Kidney epithelial cell (primary cell): ENCODE data around the gene LARGE2. TPM values are rescaled to one million over a fixed set of nuclear protein-coding genes. Genes with fewer than 3 reads are reported as not detected.

ENCODE experiments used
- DNase-seq: peaks from one replicate; pipeline ENCODE4 v3.0.0-alpha.2; 2010; ENCODE audit warnings: low read depth
- H3K27me3 ChIP-seq: 2 replicates; pipeline ENCODE4 v1.6.0; 2011; ENCODE audit warnings: low read length; ENCODE audit not compliant: control insufficient read depth, insufficient read depth
- H3K36me3 ChIP-seq: 2 replicates; pipeline ENCODE4 v1.5.1; 2011; ENCODE audit warnings: low read length; ENCODE audit not compliant: control insufficient read depth, insufficient read depth
- H3K4me3 ChIP-seq: 2 replicates; pipeline ENCODE4 v1.5.1; 2011; ENCODE audit warnings: low read depth, mild to moderate bottlenecking, control low read depth, low read length
- CTCF ChIP-seq: IDR thresholded peaks from 2 replicates; pipeline ENCODE4 v1.5.1; 2011; ENCODE audit warnings: mild to moderate bottlenecking, moderate library complexity, low read length, control low read depth, inconsistent platforms; ENCODE audit not compliant: insufficient read depth, poor library complexity, severe bottlenecking
- total RNA-seq: library from RNA; depleted of rRNA; stranded (reverse); fragments of >200 nt; gene quantifications from 2 replicates; pipeline ENCODE4 v1.2.3, GENCODE V29; 2015

Gene LARGE2
- total RNA-seq, 1 donor from 2014 or later, result 10.9 TPM

DNA sequence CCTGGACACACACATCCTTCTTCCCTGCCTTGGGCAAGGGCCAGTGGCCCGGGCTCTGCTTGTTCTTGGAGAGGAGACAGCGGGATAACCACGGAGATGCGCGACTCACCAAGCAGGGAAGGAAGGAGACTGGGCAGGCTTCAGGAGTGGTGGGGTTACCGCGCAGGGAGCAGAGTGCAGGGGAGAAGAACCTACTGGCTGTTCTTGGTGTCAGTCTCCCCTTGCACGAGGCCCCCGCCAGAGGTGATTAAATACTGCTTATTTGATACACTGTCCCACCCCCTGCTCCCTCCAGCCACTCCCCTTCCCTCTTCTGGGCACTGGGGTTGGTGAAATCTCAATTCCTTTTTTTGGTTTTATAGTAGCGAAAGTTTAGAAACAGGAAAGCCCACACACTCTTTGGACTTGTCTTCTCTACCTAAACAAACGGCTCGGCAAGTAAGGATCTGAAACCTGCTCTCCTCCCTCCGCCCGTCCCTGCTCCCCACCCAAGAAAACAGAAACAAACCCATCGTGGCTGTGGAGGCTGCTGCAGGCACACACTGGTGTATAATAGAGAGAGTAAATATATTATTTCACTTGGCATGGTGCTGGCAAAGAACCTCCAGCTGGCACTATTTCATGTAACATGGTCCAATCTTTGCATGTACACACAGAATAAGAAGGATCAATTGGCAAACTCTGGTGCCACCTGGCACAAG, 10.8 kb downstream of the LARGE2 start:
- DNase-seq, result no peak
- Histone ChIP-seq H3K27me3 (no peaks in the 10 kb centered on the region), H3K4me3 (no peak overlapping the region), H3K36me3 (no peaks in the 10 kb centered on the region)
- no peak for TF ChIP-seq CTCF

GRCh38 chr11:45933846-45934579, 11.6 kb downstream of the LARGE2 start:
- no peak for DNase-seq
- H3K27me3 ChIP-seq, result no peaks in the 10 kb centered on the region
- no peaks in the 10 kb centered on the region for H3K36me3 ChIP-seq
- no peak overlapping the region for H3K4me3 ChIP-seq
- TF ChIP-seq CTCF, result no peak

DNA sequence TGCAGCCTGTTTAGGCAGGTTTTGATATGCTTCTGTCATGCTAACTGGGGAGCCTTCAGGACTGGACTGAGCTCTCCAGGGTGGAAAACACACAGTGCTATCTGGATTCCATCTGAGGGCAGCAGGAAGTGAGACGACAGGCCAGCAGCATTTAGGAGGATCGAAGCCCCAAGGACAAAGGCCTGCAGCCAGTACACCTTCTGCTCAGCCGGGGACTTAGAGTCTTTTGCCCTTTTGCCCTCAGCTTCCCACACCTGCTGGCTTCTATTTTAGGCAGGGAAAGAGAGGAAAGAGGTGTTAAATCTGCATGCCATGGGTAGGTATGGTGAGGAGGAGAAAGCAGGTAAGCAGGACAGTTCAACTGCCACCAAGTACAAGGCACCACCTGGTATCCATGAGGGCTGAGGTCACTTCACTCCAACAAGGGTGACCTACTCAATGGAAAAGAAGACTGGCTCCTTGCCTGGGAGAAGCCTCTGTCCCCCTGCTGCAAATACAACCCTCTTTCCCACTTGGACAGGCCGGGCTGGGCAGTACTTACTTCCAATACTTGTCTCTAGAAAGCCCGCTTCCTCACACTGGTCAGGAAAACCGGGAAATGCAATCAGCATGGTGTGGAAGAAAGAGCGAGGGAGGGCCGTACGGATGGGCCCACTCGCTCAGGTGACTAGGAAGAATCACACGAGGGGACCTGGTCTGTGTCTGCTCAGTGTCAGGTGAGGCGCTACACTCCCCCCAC, 12.3 kb downstream of the LARGE2 start:
- H3K36me3 ChIP-seq, result no peaks in the 10 kb centered on the region
- no peaks in the 10 kb centered on the region for H3K27me3 ChIP-seq
- DNase-seq, result no peak
- H3K4me3 ChIP-seq, result no peak overlapping the region
- no peak for TF ChIP-seq CTCF

DNA sequence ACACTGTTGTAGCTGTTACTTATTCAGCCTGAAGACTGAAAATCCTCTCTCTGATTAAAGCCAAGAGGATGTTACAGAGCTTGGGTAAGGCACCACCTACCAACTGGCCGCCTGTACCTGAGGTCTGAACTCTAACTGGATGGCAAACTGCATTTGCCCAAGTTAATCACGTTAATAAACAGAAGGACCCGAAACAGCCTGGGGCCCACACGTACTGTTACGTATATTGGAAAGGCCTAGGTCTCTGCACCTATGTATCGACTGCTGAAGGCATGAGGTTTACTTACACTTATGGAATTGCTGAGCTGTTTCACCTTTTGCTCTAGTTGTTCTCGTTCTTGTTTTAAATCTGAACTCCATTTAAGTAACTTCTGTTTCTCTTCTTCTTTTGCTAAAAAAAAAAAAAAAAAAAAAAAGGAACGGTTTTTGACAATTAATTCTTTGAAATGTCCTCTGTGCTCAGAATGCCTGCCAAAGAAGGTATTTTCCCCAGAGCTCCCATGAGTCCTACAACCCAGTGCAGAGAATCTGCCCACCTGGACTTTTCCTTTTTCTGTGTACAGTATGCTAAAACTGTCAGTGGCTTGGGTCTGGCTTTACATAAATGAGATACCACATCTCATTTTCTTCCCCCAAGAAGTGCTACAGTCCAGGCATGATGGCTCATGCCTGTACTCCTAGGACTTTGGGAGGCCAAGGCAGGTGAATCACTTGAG, 13.1 kb downstream of the LARGE2 start:
- no peak overlapping the region for H3K4me3 ChIP-seq
- H3K36me3 ChIP-seq, result no peaks in the 10 kb centered on the region
- TF ChIP-seq CTCF, result no peak
- no peaks in the 10 kb centered on the region for H3K27me3 ChIP-seq
- DNase-seq, result no peak

- Histone ChIP-seq H3K27me3 (no peaks in the 10 kb centered on the region), H3K36me3 (no peaks in the 10 kb centered on the region), H3K4me3 (no peak overlapping the region)
- TF ChIP-seq CTCF, result no peak
- DNase-seq, result no peak
Measured at GRCh38 chr11:45936511-45937054, 14.1 kb downstream of the LARGE2 start.
